ENCODE results near the gene CD163.
"Not testable (repeated sequence)": the region's sequence is repeated elsewhere in the genome, so short reads cannot be mapped to it uniquely, and the experiment has no call there.

The CD163 gene

DNA sequence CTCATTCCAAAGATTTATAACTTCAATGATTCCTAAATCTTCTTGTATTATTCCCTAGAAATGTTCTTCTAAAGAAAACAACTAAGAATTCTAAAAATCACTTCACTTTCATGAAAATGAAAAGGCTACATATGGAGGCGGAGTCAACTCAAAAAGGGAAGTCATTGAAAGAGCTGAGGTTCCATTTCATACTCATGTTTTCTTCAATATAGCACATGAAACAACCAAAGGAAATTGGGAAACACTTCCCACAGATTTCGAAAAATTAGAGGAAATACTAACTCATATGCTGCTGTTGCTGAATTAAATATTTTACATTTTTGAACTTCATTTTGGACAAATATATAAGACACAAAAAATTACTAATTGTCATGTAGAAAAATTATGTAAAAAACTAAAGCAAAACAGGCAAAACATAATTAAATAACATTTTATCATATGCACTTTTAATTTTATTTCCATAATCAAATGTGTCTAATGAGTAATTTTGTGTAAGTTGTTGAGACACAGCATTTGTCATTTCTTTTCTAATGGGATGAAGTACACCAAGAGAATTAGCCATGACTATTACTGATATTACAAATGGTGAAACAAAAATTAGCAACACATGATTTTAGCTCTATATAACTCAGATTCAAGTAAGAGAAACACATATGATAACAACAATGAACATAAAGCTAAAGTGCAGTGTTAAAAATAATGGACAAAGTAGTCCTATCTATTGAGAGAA, at the start of gene CD163:
Gene CD163, minus strand, starts transcription at position 92 of the 730 bp plus-strand sequence. Its CDS starts 87 bp downstream, at position 5.
- no peak for DNase-seq (ENCODE audit: low read depth)

- DNase-seq (ENCODE audit: low read depth): no peak
Measured at GRCh38 chr12:7542813-7543212, 39.2 kb upstream of the CD163 start.

DNA sequence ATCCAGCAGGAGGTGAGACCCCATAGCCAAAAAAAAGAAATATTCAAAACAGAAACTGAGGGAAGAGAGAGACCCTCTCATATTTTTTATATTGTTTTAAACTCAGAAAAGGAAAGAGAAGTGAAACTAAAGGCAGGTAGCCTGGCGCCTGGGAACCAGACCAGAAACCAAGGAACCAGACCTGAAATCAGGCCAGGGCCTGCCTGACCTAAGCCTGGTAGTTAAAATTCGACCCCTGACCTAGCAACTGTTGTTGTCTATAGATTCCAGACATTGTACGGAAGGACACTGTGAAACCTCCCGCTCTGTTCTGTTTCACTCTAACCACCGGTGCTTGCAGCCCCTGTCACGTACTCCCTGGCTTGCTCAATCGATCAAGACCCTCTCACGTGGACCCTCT, 38.5 kb upstream of the CD163 start:
- no peak for DNase-seq (ENCODE audit: low read depth)

- DNase-seq (ENCODE audit: low read depth): no peak
Measured at GRCh38 chr12:7514416-7514815, 10.8 kb upstream of the CD163 start.

- no peak for DNase-seq (ENCODE audit: low read depth)
Measured at GRCh38 chr12:7512553-7512952, 9.0 kb upstream of the CD163 start.

GRCh38 chr12:7509793-7510470, 6.4 kb upstream of the CD163 start:
- not testable (repeated sequence) for DNase-seq (ENCODE audit: low read depth)

DNA sequence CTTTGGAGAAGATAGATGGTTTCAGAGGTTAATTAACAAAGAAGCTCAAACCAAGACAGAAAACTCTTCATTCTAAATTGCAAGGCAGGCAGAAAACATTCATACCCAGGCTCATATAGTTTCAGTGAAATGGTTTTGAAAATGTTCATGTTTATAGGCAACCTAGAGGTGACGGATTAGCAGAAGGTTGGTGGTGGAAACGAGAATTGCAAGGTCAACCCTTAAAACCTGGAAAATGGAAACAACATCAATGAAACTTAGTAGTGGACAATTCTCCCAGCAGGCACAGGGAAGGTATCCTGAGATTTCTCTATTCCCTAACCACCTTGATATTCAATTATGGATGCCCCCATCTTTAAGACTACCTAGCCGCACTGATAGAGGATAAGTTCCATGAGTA, 965 bp downstream of the CD163 start:
- DNase-seq (ENCODE audit: low read depth): no peak

GRCh38 chr12:7501031-7501588, 2.5 kb downstream of the CD163 start:
- no peak for DNase-seq (ENCODE audit: low read depth)

DNA sequence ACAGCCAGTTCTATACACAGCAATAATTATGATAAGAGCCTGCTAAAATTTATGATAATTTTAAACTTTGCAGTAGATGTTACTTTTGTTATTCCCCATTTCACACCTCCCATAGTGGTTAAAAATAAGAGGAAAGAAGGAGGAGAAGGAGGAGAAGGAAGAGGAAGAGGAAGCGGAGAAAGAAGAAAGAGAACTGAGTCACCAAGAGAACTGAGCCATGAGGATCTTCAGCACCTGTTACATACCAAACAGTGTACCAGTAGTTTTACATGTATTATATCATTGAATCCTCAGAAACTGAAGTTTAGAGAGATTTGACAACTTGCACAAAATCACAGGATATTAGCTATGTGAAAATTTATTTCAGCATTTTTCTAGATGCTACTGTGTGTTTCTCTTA, 3.9 kb downstream of the CD163 start:
- DNase-seq (ENCODE audit: low read depth): no peak

DNA sequence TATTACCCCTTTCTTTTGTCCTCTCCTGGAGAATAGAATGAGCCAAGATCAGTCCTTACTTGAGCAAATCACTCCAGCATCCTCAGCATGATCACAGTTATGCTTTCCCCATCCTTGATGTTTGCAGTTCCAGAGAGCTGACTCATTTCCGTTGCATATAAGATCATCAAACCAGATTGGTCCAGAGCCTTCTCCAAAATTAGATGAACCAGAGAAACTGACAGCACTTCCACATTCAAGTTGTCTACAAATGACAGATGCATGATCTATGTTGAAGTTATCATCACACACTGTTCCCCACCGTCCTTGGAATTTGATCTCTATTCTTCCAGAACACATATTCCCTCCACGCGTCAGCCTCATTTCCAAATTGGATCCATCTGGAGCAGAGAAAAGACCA, 4.8 kb downstream of the CD163 start:
- DNase-seq (ENCODE audit: low read depth): no peak

DNA sequence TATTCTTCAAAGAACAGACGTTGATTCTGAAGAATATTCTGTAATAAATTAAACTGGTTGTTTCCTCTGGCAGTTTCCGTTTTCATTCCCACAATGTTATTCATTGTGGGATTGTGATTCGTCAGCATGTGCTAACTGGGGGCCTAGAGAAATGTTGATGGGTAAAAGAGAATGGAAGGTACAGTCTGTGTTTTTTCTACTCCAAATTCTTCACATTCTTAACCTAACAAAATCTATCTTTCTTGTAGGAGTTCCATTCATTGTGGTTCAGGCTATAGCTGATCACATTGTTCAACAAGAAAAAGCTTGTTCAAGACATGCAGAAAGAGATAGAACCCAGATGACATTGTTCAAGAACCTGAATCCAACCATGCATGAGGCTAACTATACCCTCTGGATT, 5.9 kb downstream of the CD163 start:
- DNase-seq (ENCODE audit: low read depth): no peak

DNA sequence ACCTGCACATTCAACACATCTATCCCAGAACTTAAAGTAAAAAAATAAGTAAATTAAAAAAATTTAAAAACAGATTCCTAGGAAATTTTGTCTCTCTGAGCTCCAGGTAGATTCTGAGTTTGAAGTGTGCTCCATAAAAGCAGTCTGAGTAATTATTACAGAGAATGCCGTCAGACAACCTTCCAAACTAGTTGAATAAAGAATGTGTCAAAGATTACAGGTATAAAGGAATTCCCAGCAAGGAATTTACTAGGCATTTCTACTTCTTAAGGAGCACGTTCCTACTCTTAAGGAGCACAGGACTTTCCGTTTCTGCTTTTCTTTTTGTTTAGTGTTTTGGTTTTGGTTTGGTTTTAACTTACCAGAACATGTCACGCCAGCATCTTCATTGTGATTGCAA, 7.1 kb downstream of the CD163 start:
- DNase-seq (ENCODE audit: low read depth): no peak

- DNase-seq (ENCODE audit: low read depth): no peak
Measured at GRCh38 chr12:7495136-7495535, 8.4 kb downstream of the CD163 start.

DNA sequence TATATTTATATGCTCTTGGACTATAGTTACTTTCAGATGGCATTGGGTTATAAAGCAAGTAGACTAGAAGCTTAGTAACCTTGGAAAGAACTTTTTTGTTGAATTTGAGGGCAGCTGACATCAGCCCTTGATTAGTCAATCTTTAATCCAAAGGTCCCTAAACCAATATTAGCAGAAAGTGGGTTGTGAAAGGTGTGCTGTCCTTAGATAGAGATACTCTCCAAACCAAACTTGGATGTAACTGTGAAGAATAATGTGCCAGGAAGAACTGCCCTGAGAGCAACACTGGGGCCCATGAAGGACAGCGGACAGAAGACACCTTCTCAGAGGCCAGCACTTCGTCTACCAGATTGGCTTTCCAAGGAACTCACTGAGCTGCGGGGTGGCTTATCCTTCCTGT, 10.6 kb downstream of the CD163 start:
- DNase-seq (ENCODE audit: low read depth): no peak

DNA sequence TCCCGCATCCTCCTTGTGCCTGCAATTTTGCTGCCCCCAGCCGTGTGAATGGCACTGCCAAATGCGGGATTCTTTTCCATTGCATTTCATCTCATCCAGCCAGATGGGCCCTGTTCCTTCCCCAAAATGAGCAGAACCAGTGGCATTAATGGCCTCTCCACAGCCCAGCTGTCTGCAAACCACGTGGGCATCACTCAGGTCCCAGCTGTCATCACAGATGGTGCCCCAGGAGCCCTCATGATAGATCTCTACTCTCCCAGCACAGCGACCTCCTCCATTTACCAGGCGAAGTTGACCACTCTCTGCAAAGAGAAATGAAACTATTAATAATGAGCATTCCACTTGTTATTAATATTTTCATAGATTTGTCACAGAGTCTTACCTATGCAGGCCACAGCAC, 17.1 kb downstream of the CD163 start:
- DNase-seq (ENCODE audit: low read depth): no peak

DNA sequence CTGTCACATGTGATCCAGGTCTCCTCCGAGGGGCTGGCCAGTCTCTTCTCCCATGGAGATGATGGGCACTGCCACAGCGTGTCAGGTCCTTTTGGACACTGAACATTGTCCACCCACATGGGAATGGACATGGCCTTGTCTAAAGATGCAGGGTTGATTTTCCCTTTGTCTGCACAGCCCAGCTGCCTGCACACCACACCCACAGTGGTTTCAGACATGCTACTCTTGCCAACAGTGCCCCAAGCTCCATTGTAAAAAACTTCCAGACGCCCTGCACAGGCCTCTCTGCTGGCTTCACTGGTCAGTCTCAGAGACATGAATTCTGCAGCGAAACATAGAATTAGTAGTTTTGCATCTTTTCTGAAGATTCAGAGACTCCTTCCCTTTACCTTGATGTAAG, 18.5 kb downstream of the CD163 start:
- DNase-seq (ENCODE audit: low read depth): no peak

DNA sequence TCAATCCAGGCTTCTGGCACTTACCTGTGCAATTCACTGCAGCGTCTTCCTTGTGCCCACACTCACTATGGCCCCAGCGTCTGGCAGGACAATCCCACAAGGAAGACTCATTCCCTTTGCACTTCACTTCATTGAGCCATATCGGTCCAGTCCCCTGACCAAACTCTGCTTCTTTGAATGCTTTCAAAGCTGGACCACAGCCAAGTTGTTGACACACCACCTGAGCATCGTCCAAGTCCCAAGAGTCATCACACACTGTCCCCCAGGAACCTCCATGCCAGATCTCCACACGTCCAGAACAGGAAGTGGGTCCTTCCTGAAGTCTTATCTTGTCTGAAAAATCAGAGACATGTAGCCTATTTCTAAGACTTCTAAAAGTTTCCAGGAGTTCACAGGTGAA, 20.2 kb downstream of the CD163 start:
- no peak for DNase-seq (ENCODE audit: low read depth)

DNA sequence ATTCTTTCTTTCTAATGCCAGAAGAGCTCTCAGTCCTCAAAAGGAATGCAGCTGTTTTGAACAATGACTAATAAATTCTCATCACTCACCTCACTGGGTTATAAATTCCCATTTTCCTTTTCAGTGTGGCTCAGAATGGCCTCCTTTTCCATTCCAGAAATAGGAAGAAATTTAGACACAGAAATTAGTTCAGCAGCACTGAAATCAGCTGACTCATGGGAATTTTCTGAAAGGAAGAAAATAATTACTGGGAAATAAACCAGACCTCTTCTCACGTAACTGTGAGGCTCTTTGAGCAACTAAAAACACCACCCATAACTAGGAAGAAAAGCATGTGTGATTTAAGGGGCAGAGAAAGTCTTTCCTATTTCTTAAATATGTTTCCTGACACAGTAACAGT, 23.8 kb downstream of the CD163 start:
- no peak for DNase-seq (ENCODE audit: low read depth)

- no peak for DNase-seq (ENCODE audit: low read depth)
Measured at GRCh38 chr12:7472060-7472459, 31.5 kb downstream of the CD163 start.

DNA sequence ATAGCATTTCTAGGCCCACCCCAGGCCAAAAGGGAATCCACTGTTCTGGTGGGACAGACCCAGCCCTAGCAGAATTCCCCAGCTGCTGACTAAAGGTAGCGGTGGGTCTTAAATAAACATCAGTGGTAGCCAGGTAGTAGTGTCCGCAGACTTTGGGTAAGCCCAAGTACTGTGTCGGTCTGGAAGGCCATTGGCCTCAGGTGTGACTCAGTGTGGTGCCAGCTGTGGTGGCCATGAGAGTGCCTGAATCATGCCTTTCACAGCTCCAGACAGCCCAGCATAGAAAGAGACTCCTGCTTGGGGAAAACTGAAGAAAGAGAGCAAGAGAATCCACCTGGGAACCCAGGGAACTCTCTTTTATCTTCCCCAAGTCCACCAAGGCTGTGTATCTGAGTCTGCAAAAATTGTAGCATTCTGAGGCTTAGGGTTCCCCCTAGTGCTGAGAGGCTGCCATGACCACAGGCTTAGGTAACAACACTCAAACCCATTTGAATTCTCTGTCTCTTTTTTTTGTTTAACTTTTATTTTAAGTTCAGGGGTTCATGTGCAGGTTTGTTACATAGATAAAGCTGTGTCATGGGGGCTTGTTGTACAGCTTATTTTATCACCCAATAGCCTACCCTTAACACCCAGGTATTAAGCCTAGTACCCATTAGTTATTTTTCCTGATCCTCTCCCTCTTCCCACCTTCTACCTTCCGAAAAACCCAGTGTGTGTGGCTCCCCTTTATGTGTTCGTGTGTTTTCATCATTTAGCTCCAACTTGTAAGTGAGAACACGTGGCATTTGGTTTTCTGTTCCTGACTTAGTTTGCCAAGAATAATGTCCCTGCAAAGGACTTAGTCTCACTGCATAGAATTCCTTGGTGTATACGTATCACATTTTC, 43.0 kb downstream of the CD163 start:
- peak; percentile 20 for DNase-seq (ENCODE audit: low read depth)

- DNase-seq (ENCODE audit: low read depth): no peak
Measured at GRCh38 chr12:7459973-7460372, 43.6 kb downstream of the CD163 start.

- no peak for DNase-seq (ENCODE audit: low read depth)
Measured at GRCh38 chr12:7451756-7452155, 51.8 kb downstream of the CD163 start.

DNA sequence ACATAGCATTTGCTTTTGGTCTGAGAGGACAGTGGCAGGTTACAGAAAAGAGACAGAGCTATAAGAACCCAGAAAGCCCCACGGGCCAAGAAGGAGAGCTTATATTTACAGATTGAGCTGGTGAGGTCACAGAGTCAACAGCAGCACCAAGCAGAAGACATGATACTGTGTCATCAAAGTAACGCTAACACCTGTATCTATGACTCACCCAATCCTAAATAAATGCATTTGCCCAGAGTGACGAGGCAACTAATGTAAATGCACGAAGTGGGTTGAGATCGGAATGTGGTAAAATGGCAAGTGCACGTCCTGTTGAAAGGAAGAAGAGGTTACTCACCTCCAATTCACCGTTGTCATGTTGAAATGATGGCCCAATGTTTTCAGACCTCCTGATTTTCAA, 52.9 kb downstream of the CD163 start:
- DNase-seq (ENCODE audit: low read depth): no peak

Measured in stimulated activated CD8-positive, alpha-beta memory T cell treated with anti-CD3 and anti-CD28 coated beads, Interleukin-12 subunit alpha, Interleukin-12 subunit beta, amount 100 ng/mL, for 1 hour (primary cell).